Tibial artery (tissue), 4 donors: Measurements from ENCODE around the gene TPTE2.
"Not testable (repeated sequence)": the region's sequence is repeated elsewhere in the genome, so short reads cannot be mapped to it uniquely, and the experiment has no call there.

Experiments used
- DNase-seq, 2 donors: peaks; one replicate each; pipeline ENCODE4 v3.0.0-alpha.2; 2019
- H3K27ac ChIP-seq, 2 donors: fragments of 200-600 bp; sonication (generic) in 1 of 2; 1 replicate in 1 of 2; 2 replicates in 1 of 2; pipeline ENCODE4 v1.5.1; 2018 to 2019; ENCODE audit warnings: mild to moderate bottlenecking in 1 of 2
- H3K27me3 ChIP-seq, 2 donors: fragments of 200-600 bp; sonication (generic) in 1 of 2; one replicate each; pipeline versions ENCODE4 v1.5.1 to v1.6.0; 2016 to 2019
- H3K36me3 ChIP-seq, 3 donors: fragments of 200-600 bp; sonication (generic) in 2 of 3; one replicate each; pipeline ENCODE4 v1.5.1; 2016 to 2019; ENCODE audit warnings: mild to moderate bottlenecking in 2 of 3
- H3K4me1 ChIP-seq, 4 donors: fragments of 200-600 bp; sonication (generic) in 2 of 4; 1 replicate in 3 of 4; 2 replicates in 1 of 4; pipeline ENCODE4 v1.5.1; 2016 to 2019
- H3K4me3 ChIP-seq, 2 donors: fragments of 200-600 bp; sonication (generic) in 1 of 2; 1 replicate in 1 of 2; 2 replicates in 1 of 2; pipeline ENCODE4 v1.5.1; 2018 to 2019; ENCODE audit warnings: mild to moderate bottlenecking in 2 of 2
- H3K9me3 ChIP-seq, 3 donors: fragments of 200-600 bp; sonication (generic) in 1 of 3; one replicate each; pipeline ENCODE4 v1.5.1; 2016 to 2019
- CTCF ChIP-seq, 2 experiments: fragments of 200-600 bp in 1 of 2; fragments of 450-650 bp in 1 of 2; IDR thresholded peaks; one replicate each; pipeline ENCODE4 v1.5.1; 2017 to 2019; ENCODE audit warnings: antibody characterized with exemption in 2 of 2, mild to moderate bottlenecking in 1 of 2, moderate library complexity in 1 of 2
- intact Hi-C: fragments of 100-400 bp; cut with DNase I; formaldehyde crosslinking; loops from one replicate; pipeline ENCODE4 v1.15.0; 2023; ENCODE audit warnings: low total_unique reads

The TPTE2 gene

GRCh38 chr13:19561585-19561984 lies 253 bp upstream of the TPTE2 start:
- TF ChIP-seq CTCF (IDR thresholded peaks at IDR 0.05): no peak
- Histone ChIP-seq H3K4me1 (no peaks in the 10 kb centered on the region), H3K27me3 (peaks cover 0 to 7% of the 10 kb centered on the region in 2 donors), H3K36me3 (no peaks in the 10 kb centered on the region), H3K27ac (no peak overlapping the region), H3K9me3 (peaks cover 0 to 4% (median 0%) of the 10 kb centered on the region in 3 donors), H3K4me3 (no peak overlapping the region)
- intact Hi-C loops: no loop called here
- DNase-seq: no peak

GRCh38 chr13:19560672-19561071 lies 660 bp downstream of the TPTE2 start:
- DNase-seq, H3K4me3 ChIP-seq, H3K27ac ChIP-seq, H3K9me3 ChIP-seq, H3K36me3 ChIP-seq, H3K4me1 ChIP-seq, H3K27me3 ChIP-seq, intact Hi-C loops: not testable (repeated sequence)

- H3K36me3 ChIP-seq, DNase-seq, H3K9me3 ChIP-seq, H3K27me3 ChIP-seq, H3K4me3 ChIP-seq, H3K4me1 ChIP-seq, H3K27ac ChIP-seq, intact Hi-C loops: not testable (repeated sequence)
Observed at GRCh38 chr13:19559739-19560138, 1.6 kb downstream of the TPTE2 start.

- H3K27me3 ChIP-seq, DNase-seq, H3K36me3 ChIP-seq, H3K9me3 ChIP-seq, H3K4me3 ChIP-seq, intact Hi-C loops, H3K4me1 ChIP-seq, H3K27ac ChIP-seq: not testable (repeated sequence)
Observed at GRCh38 chr13:19557287-19557686, 4.0 kb downstream of the TPTE2 start.

GRCh38 chr13:19549245-19549644 lies 12.1 kb downstream of the TPTE2 start:
- DNase-seq, H3K4me1 ChIP-seq, H3K27ac ChIP-seq, H3K27me3 ChIP-seq, intact Hi-C loops, H3K4me3 ChIP-seq, H3K9me3 ChIP-seq, H3K36me3 ChIP-seq: not testable (repeated sequence)

- H3K27ac ChIP-seq, H3K27me3 ChIP-seq, H3K4me1 ChIP-seq, intact Hi-C loops, H3K4me3 ChIP-seq, H3K9me3 ChIP-seq, DNase-seq, H3K36me3 ChIP-seq: not testable (repeated sequence)
Observed at GRCh38 chr13:19525634-19526033, 35.7 kb downstream of the TPTE2 start.

- no peak overlapping the region for H3K4me3 ChIP-seq
- intact Hi-C loops: no loop called here
Observed at GRCh38 chr13:19519049-19519448, 42.3 kb downstream of the TPTE2 start.

GRCh38 chr13:19507623-19508022 lies 53.7 kb downstream of the TPTE2 start:
- H3K36me3 ChIP-seq, H3K9me3 ChIP-seq, H3K4me1 ChIP-seq, H3K27me3 ChIP-seq, intact Hi-C loops, H3K27ac ChIP-seq, DNase-seq, H3K4me3 ChIP-seq: not testable (repeated sequence)

More at GRCh38 chr13:19519049-19519448, 42.3 kb downstream of the TPTE2 start:
- no peak for DNase-seq
- H3K27ac ChIP-seq: no peak overlapping the region
- no peak for TF ChIP-seq CTCF (IDR thresholded peaks at IDR 0.05)
- H3K36me3 ChIP-seq: no peaks in the 10 kb centered on the region
- H3K27me3 ChIP-seq: no peaks in the 10 kb centered on the region
- no peaks in the 10 kb centered on the region for H3K9me3 ChIP-seq
- no peaks in the 10 kb centered on the region for H3K4me1 ChIP-seq

GRCh38 chr13:19460126-19460525 lies 101.2 kb downstream of the TPTE2 start:
- H3K36me3 ChIP-seq, H3K27me3 ChIP-seq, intact Hi-C loops, H3K4me1 ChIP-seq, H3K4me3 ChIP-seq, DNase-seq, H3K27ac ChIP-seq: not testable (repeated sequence)
- peaks cover 0 to 17% (median 9%) of the 10 kb centered on the region in 3 donors for H3K9me3 ChIP-seq

GRCh38 chr13:19439056-19439686 lies 122.2 kb downstream of the TPTE2 start:
- DNase-seq: peak in 1 of 2 donors; percentile 22
- H3K9me3 ChIP-seq, H3K4me3 ChIP-seq, H3K27me3 ChIP-seq, H3K4me1 ChIP-seq, H3K27ac ChIP-seq, H3K36me3 ChIP-seq, intact Hi-C loops: not testable (repeated sequence)

GRCh38 chr13:19437780-19438179 lies 123.6 kb downstream of the TPTE2 start:
- H3K9me3 ChIP-seq, H3K36me3 ChIP-seq, intact Hi-C loops, H3K27me3 ChIP-seq, DNase-seq, H3K4me3 ChIP-seq, H3K4me1 ChIP-seq, H3K27ac ChIP-seq: not testable (repeated sequence)

- H3K9me3 ChIP-seq, H3K4me1 ChIP-seq, DNase-seq, H3K27me3 ChIP-seq, H3K27ac ChIP-seq, intact Hi-C loops, H3K36me3 ChIP-seq, H3K4me3 ChIP-seq: not testable (repeated sequence)
Observed at GRCh38 chr13:19422236-19422635, 139.1 kb downstream of the TPTE2 start.

- DNase-seq, H3K36me3 ChIP-seq, H3K9me3 ChIP-seq, H3K4me1 ChIP-seq, H3K27me3 ChIP-seq, intact Hi-C loops, H3K4me3 ChIP-seq, H3K27ac ChIP-seq: not testable (repeated sequence)
Observed at GRCh38 chr13:19412494-19412893, 148.8 kb downstream of the TPTE2 start.
